GM19395 (cell line): Measurements from ENCODE around the gene FMO3.

Experiments used
- ATAC-seq: cut with Tn5 transposase; IDR thresholded peaks from one replicate; pipeline ENCODE4 v1.9.1; 2021; ENCODE audit warnings: mild to moderate bottlenecking, moderate library complexity; ENCODE audit not compliant: unreplicated experiment

The FMO3 gene

GRCh38 chr1:171115280-171115897 lies 24.7 kb downstream of the FMO3 start:
- ATAC-seq: no peak

DNA sequence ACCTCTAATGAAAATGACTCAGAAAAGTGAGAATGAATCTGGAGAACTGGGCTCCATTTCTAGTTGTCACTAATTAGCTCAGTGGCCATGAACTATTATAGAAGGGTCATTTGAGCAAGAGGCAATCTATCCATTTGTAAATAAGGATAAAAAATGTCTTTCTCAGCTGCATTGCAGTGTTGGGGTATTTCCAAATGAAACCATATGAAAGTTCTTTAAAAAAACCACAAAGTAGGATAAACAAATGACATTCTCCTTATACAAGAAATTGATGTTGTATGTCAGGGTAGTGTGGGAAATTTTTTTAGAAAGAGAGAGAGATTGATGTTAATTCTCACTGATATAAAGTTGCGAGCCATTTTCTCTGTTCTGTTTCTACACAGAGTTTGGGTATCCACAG lies 26.0 kb downstream of the FMO3 start:
- no peak for ATAC-seq

- ATAC-seq: no peak
These were observed 26.4 kb downstream of the FMO3 start for GRCh38 chr1:171117085-171117484.

GRCh38 chr1:171119648-171120047 lies 28.9 kb downstream of the FMO3 start:
- ATAC-seq: no peak

DNA sequence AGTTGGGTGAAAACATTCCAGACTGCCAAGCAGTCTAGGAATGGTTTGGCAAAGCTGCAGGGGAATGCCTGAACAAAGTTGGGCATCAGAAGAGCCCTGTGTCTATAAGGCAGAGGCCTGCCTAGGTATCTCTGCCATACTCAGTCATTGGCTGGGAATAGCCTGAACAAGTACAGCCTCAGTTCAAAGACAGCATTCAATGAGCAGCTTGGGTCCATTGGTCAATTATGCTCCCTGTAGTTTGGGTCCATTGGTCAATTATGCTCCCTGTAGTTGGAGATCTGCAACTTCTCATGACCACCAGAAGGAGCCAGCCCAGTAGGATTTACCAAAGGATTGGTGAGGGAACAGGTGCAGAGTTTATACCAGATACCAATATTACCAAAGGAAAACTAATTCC lies 31.6 kb downstream of the FMO3 start:
- no peak for ATAC-seq

DNA sequence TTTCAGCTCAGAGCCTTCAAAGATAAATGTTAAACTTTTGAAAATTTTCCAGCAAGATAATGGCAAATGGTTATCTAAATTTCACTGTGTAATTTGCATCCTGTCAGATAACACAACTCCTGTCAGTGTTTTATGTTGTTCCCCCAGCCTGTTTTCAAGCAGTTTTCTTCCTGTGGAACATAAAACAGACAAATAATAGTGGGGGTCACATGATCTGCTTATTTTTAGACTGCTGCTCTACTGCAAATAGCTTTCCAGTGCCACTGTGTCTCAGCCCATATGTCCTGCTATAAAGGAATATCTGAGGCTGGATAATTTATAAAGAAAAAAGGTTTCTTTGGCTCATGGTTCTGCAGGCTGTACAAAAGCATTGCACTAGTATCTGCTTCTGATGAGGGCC lies 32.2 kb downstream of the FMO3 start:
- no peak for ATAC-seq

DNA sequence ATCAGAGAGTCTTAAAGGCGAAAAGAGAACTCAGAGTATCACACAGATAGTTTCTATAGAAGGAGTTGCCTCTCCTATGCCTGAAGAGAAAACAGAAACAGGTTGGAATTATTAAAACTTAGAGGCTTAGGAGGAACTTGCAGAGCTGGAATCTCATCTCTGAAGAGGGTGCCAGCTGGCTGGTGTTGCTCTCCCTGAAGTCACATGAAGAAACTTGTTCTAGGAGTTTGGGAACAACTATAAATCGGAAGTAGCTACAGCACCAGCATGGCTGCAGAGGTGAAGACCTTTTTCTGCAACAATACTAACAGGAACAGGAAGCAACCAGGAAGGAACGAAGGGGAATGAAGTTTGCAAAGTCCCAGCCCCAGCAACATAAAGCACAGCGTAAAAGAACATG lies 35.8 kb downstream of the FMO3 start:
- ATAC-seq: no peak

- no peak for ATAC-seq
These were observed 36.4 kb downstream of the FMO3 start for GRCh38 chr1:171127099-171127498.

DNA sequence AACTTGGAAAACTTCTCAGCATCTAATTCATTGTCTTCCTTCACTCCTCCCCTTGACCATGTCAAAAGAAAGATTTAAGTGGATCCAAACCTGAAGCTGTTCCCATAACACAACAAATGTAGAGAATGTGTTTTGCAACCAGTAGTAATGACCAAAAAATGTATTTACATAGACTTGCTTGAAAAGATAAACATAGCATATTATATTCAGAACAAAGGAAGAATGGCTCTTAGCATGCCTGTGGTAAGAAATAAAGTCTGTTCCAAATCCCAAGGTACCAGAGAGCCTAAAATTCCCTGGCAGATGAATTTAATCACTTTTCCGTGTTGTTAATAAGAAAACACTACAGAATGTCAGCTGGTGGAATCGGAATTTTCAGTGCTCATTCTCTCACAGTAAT lies 36.8 kb downstream of the FMO3 start:
- no peak for ATAC-seq

- no peak for ATAC-seq
These were observed 37.8 kb downstream of the FMO3 start for GRCh38 chr1:171128463-171128862.

DNA sequence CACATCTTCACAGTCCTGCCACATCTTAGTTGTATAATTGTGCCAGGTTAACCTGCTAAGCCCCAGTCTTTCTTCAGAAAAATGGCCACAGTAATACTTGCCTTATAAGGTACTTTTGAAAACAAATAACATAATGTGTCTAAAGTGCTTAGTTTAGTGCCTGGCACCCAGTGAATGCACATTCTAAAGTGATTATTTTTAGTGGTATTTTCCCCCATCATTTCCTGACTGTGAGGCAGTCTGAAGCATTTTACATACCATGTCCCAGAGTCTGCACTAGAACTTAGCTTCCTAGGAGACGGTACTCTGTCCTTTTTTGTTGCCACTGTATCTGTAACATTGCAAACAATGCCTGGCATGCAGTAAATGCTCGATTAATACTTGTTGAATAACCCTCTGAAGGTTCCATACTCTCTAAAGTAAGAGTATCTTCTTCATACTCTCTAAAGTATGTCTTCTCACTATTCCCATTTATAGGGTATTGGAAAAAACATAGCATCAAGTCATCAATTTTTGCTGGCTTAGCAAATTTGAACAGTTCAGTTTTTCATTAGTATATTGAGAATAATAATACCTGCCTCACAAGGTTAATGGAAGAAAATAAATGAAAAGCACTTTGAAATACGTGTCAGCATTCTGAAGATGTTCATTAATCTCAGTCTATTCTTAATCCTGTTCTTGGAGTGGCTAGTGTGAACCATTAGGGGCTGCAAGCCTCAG lies 43.7 kb downstream of the FMO3 start:
- no peak for ATAC-seq

- ATAC-seq: no peak
These were observed 46.9 kb downstream of the FMO3 start for GRCh38 chr1:171137580-171137979.

DNA sequence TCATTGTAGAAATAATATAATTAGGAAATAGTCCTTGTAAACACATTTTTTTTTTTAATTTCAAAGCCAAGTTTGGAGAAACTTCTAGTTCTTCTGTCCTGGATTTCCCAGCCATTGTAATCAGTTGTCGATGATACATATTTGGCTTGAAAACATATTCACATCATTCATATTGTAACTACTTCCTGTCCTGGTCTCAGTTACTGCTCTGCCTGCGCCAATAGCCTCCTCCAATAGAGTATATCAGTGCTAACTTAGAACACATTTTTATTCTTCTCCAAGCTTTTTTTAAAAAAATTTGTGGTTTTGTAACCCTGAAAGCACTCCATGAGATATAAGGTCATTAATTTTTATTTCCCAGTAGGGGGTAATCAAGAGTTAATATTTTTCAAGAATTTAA lies 48.3 kb downstream of the FMO3 start:
- no peak for ATAC-seq

DNA sequence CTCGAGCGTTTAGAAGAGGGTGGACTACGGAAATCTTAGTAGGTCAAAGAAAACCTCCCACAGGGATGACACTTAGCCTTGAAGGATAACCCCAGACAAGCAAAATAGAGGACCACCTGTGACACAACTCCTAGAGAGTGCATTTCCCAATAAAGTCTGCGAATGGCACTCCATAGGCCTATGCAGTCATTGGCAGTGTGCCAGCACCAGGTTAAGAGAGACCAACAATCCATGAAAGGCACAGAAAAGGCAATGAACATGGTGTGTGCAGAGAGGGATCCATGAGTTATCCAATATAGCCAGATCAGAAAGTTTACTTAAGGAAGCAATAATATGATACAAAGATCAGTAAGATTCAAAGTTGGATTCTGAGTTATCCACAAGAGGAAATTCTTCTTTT lies 49.2 kb downstream of the FMO3 start:
- ATAC-seq: no peak

- no peak for ATAC-seq
These were observed 49.7 kb downstream of the FMO3 start for GRCh38 chr1:171140401-171140800.

GRCh38 chr1:171140956-171141687 lies 50.4 kb downstream of the FMO3 start:
- no peak for ATAC-seq

DNA sequence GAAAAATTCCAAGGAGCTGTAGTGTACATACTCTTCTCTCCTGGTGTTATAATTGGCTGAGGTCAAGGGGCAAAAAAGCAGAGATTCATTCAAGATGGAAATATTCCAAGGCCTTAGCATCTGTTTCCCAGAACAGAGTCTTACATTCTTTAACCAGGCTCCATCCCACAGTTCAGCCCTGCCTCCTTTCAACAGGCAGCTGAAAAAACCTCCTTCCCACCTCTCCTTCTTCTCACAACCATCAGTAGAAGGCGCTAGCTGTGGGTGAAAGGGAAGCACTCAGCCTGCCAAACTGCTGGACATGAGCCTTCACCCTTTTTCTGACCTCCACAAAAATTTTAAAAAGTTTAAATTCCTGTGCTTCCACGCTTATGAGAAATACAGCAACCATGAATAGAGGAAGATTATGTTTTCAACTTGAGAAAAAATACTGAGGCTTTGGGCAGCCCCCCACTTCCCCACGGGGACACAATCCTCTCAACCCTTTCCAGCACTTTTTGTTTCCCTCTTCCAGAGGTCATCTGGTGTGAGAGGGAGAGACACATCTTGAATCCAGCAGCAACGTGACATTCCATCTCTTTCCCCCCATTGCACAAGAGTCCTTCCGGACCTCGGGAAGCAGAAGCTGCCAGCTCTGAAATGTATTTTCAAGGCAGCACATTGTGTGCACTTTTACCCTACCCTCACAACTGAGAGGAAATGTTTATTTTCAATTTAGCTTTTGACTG lies 51.1 kb downstream of the FMO3 start:
- no peak for ATAC-seq

DNA sequence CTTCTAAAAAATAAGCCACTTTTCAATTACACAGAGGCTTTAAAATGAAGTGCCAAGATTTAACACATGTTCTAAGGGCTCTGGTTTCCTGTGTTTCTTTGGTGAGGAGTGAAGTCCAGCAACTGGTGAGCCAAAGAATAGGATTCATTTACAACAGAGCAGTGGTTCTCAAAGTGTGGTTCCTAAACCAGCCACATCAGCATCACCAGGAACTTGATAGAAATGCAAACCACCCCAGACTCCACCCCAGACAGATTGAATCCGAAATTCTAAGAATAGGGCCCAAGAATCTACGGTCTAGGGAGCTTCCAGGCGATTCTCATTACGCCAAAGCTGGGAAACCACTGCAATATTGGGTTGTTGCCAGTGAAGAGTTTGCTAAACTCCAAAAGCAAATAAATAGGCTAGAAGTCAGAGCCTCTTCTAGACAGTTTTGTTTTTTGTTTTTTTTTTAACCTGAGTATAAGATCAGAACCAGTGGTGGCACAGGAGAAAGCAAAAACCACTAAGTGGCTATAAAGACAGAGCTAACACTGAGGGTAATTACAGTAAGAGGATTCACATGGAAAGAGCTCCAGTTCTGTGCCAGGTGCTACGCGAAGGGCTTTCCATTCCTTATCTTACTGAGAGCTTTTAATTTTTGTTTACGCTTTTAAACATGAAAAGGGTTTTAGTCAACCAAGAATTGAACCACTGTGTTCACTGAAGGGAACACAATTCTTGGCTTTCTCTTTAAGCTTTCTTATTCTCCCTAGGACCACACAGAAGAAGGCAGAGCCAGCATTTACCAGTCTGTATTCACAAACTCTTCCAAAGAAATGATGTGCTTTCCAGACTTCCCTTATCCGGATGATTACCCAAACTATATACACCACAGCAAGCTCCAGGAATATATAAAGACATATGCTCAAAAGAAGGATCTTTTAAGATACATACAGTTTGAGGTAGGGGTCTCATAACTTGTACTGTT lies 52.0 kb downstream of the FMO3 start:
- ATAC-seq: no peak

DNA sequence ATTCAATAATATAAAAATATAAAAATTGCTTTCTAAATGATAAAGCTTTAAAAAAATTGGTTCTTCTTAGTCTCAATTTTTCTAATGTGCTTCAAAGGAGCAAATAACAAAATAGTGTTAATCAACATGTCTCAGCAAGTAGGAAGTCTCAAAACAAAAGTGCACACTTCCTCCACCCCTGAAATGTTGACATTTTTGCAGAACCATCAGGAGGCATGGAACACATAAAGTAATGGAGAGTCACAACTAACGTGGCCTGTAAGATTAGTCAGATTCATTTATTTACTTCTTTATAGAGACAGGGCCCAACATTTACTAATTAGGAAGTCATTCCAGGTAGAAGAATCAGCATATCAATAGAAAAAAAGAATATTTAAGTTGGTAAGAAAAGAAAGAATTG lies 59.5 kb downstream of the FMO3 start:
- no peak for ATAC-seq

DNA sequence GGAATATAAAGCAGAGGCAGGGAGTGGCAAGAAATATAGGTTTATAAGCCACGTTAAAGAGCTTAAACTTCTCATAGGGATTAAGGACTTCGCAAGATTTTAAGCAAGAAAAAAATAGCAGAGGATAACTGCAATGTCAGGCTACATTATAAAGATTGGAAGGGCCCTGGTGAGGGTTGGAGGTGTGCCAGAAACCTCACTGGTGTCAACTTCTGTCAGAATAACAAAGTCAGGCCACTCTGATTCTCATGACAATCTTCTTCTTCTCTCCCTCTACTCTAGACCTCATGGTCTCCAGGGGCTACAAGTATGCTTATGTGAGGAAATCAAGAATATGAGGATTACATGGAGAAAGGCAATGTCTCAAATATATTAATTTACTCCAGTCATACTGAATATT lies 61.8 kb downstream of the FMO3 start:
- ATAC-seq: no peak
